Measurements from ENCODE around the gene GRIN2A. TPM values are rescaled to one million over a fixed set of nuclear protein-coding genes. Genes with fewer than 3 reads are reported as not detected.

GRIN2A gene
- total and polyA plus RNA-seq, 4 experiments from 2014 or later: not detected

DNA sequence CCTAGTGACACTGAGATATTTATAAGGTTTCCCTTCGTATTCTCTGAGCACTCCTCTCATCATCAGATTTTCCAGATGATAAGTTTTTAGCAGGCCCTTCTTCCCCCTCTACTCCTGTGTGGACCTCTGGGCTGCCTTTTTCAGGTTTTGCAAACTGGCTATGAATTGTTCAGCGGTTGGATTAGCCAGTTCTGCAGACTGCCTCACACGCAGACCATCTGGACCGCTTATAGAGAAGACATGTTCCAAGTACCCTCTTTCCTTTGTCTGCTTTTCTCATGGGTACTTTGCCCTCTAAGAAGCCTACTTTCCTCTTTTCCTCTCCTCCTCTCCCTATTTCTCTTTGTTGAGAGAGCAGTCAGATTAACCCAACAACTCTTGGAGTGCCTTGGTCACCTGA is 111.6 kb downstream of the GRIN2A start:
- Mint-ChIP-seq H3K9me3 (peaks cover 0 to 9% (median 3%) of the 10 kb centered on the region in 8 donors), H3K27me3 (no peaks in the 10 kb centered on the region), H3K36me3 (no peaks in the 10 kb centered on the region), H3K4me1 (no peaks in the 10 kb centered on the region), H3K4me3 (no peak overlapping the region), H3K27ac (no peak overlapping the region)
- H3K36me3 ChIP-seq (ENCODE audit: insufficient read depth, low read length): no peaks in the 10 kb centered on the region
- H3K27me3 ChIP-seq (ENCODE audit: insufficient read depth, low read length): no peaks in the 10 kb centered on the region
- no peak overlapping the region for H3K27ac ChIP-seq (ENCODE audit: low read depth, low read length)
- POLR2A ChIA-PET (ENCODE audit: partially characterized antibody): no interaction called here
- no peak for DNase-seq
- CTCF ChIA-PET (ENCODE audit: partially characterized antibody): no interaction called here
- H3K4me3 ChIP-seq (ENCODE audit: low read length in 2 of 2): no peak overlapping the region
- no peaks in the 10 kb centered on the region for H3K4me1 ChIP-seq (ENCODE audit: insufficient read depth, low read length)
- intact Hi-C loops (cut with micrococcal nuclease): no loop called here
- no peaks in the 10 kb centered on the region for H3K9me3 ChIP-seq (ENCODE audit: control insufficient read depth in 1 of 2, low read length in 2 of 2)

DNA sequence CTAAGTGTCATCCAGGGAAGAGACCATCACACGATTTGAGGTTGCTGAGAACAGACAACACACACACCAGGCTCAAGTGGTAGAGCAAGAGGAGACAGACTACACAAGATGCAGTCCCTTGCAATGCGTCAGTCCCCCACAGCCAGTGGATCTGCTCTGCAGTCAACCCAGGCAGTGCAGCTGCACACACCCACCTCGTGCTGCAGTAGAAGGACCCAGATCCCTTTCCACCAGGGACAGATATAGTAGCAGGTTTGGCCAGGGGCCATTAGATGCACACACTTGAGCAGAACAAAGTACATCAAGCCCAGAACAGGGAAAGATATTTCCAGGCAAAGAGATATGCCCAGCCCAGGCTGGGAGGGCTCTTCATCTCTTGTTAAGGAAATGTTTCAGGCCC is 112.9 kb downstream of the GRIN2A start:
- no peak overlapping the region for H3K4me3 ChIP-seq (ENCODE audit: low read length in 2 of 2)
- Mint-ChIP-seq H3K27me3 (no peaks in the 10 kb centered on the region), H3K9me3 (peaks cover 0 to 9% (median 2%) of the 10 kb centered on the region in 8 donors), H3K36me3 (no peaks in the 10 kb centered on the region), H3K27ac (no peak overlapping the region), H3K4me1 (no peaks in the 10 kb centered on the region), H3K4me3 (no peak overlapping the region)
- CTCF ChIA-PET (ENCODE audit: partially characterized antibody): no interaction called here
- DNase-seq: no peak
- no peak overlapping the region for H3K27ac ChIP-seq (ENCODE audit: low read depth, low read length)
- H3K4me1 ChIP-seq (ENCODE audit: insufficient read depth, low read length): no peaks in the 10 kb centered on the region
- no peaks in the 10 kb centered on the region for H3K36me3 ChIP-seq (ENCODE audit: insufficient read depth, low read length)
- POLR2A ChIA-PET (ENCODE audit: partially characterized antibody): no interaction called here
- intact Hi-C loops (cut with micrococcal nuclease): no loop called here
- H3K9me3 ChIP-seq (ENCODE audit: control insufficient read depth in 1 of 2, low read length in 2 of 2): no peaks in the 10 kb centered on the region
- no peaks in the 10 kb centered on the region for H3K27me3 ChIP-seq (ENCODE audit: insufficient read depth, low read length)

DNA sequence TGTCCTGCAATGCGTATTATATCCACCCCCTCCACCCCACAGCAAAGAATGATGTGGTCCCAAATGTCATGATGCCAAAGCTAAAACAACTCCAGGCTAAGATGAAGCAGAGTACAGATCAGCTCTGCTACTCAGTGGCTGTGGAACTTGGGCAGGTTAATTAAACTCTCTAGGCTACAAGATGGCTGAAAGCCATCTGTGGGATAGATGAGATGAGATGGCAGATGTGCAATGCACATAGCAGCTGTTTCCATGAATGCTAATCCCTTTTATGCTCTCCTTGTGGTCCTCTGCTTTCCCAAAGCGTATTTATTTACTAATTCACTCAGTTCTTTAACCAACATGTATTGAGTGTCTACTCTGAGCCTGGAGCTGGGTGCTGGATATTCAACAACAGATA is 114.4 kb downstream of the GRIN2A start:
- no peaks in the 10 kb centered on the region for H3K36me3 Mint-ChIP-seq
- H3K4me1 ChIP-seq (ENCODE audit: insufficient read depth, low read length): no peaks in the 10 kb centered on the region
- POLR2A ChIA-PET (ENCODE audit: partially characterized antibody): no interaction called here
- no peak overlapping the region for H3K27ac Mint-ChIP-seq
- no peaks in the 10 kb centered on the region for H3K27me3 Mint-ChIP-seq
- peaks cover 0 to 9% (median 3%) of the 10 kb centered on the region in 8 donors for H3K9me3 Mint-ChIP-seq
- no peaks in the 10 kb centered on the region for H3K36me3 ChIP-seq (ENCODE audit: insufficient read depth, low read length)
- no peak overlapping the region for H3K4me3 ChIP-seq (ENCODE audit: low read length in 2 of 2)
- CTCF ChIA-PET (ENCODE audit: partially characterized antibody): no interaction called here
- H3K27ac ChIP-seq (ENCODE audit: low read depth, low read length): no peak overlapping the region
- no peaks in the 10 kb centered on the region for H3K9me3 ChIP-seq (ENCODE audit: control insufficient read depth in 1 of 2, low read length in 2 of 2)
- H3K4me3 Mint-ChIP-seq: no peak overlapping the region
- no peaks in the 10 kb centered on the region for H3K27me3 ChIP-seq (ENCODE audit: insufficient read depth, low read length)
- intact Hi-C loops (cut with micrococcal nuclease): no loop called here
- H3K4me1 Mint-ChIP-seq: no peaks in the 10 kb centered on the region
- no peak for DNase-seq

DNA sequence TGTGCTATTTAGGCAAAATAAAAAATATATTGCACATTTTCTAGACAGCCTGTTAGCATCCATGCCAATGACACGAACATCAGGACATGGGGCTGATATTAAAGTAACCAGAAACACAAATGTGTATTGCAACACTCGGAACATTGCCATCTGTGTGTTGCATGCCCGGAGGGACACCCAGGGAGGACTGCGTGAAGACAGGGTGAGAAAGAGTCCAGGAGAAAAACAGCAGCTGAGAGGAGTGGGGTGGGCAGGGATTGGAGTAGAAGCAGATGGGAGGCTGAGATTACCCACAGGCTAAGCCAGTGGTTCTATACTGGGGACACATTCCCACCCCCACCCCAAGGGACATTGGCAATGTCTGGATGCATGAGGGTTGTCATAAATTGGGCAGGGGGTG is 114.8 kb downstream of the GRIN2A start:
- Mint-ChIP-seq H3K4me1 (no peaks in the 10 kb centered on the region), H3K9me3 (peaks cover 0 to 9% (median 3%) of the 10 kb centered on the region in 8 donors), H3K4me3 (no peak overlapping the region), H3K27ac (no peak overlapping the region), H3K27me3 (no peaks in the 10 kb centered on the region), H3K36me3 (no peaks in the 10 kb centered on the region)
- ChIA-PET POLR2A (ENCODE audit: partially characterized antibody) (no interaction called here), CTCF (ENCODE audit: partially characterized antibody) (no interaction called here)
- intact Hi-C loops (cut with micrococcal nuclease): no loop called here
- no peaks in the 10 kb centered on the region for H3K36me3 ChIP-seq (ENCODE audit: insufficient read depth, low read length)
- no peak for DNase-seq
- H3K4me1 ChIP-seq (ENCODE audit: insufficient read depth, low read length): no peaks in the 10 kb centered on the region
- no peaks in the 10 kb centered on the region for H3K27me3 ChIP-seq (ENCODE audit: insufficient read depth, low read length)
- no peaks in the 10 kb centered on the region for H3K9me3 ChIP-seq (ENCODE audit: control insufficient read depth in 1 of 2, low read length in 2 of 2)
- H3K27ac ChIP-seq (ENCODE audit: low read depth, low read length): no peak overlapping the region
- H3K4me3 ChIP-seq (ENCODE audit: low read length in 2 of 2): no peak overlapping the region

DNA sequence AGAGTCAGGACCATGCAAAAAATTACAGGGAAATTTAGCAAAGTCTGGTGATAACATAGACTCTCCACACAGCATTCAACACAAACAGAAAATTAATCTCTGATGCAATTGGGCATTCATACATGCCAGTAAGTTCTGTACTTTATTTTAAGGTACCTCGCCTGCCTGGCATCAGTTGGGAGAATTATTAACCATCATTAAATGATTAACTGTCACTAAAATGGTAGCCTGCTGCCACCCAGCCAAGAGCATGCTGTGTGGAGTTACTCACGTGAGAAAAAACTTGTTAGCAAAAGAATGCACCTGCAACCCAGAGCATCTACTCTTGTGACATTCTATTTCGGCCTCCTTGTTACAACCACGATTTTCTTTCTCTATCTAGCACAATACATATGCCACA is 117.2 kb downstream of the GRIN2A start:
- H3K4me1 Mint-ChIP-seq: no peaks in the 10 kb centered on the region
- H3K36me3 ChIP-seq (ENCODE audit: insufficient read depth, low read length): no peaks in the 10 kb centered on the region
- no peaks in the 10 kb centered on the region for H3K36me3 Mint-ChIP-seq
- intact Hi-C loops (cut with micrococcal nuclease): no loop called here
- no peaks in the 10 kb centered on the region for H3K9me3 ChIP-seq (ENCODE audit: control insufficient read depth in 1 of 2, low read length in 2 of 2)
- no peaks in the 10 kb centered on the region for H3K27me3 Mint-ChIP-seq
- no peak overlapping the region for H3K27ac Mint-ChIP-seq
- ChIA-PET POLR2A (ENCODE audit: partially characterized antibody) (no interaction called here), CTCF (ENCODE audit: partially characterized antibody) (no interaction called here)
- peaks cover 0 to 7% (median 3%) of the 10 kb centered on the region in 8 donors for H3K9me3 Mint-ChIP-seq
- no peak overlapping the region for H3K4me3 ChIP-seq (ENCODE audit: low read length in 2 of 2)
- H3K27me3 ChIP-seq (ENCODE audit: insufficient read depth, low read length): no peaks in the 10 kb centered on the region
- DNase-seq: no peak
- no peak overlapping the region for H3K27ac ChIP-seq (ENCODE audit: low read depth, low read length)
- H3K4me3 Mint-ChIP-seq: no peak overlapping the region
- no peaks in the 10 kb centered on the region for H3K4me1 ChIP-seq (ENCODE audit: insufficient read depth, low read length)

DNA sequence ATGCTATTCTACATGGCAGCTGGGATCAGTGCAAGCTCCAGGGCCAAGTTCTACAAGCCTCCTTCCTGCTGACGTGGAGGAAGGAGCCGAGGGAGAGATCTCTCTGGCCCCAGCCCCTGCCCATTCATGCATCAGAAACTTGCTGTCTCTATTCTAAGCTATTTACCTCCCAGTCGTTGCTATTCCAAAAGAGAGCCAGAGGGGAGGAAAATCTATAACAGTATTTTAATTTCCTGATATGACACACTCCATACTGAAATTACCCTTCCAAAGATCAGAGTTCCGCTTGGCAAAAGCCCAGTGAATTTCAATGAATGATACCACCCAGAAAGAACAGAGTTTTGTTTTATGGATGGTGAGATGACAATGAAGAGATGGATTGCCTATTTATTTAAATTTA is 133.4 kb downstream of the GRIN2A start:
- no peak overlapping the region for H3K4me3 Mint-ChIP-seq
- no peaks in the 10 kb centered on the region for H3K4me1 Mint-ChIP-seq
- peaks cover 0 to 5% (median under 1%) of the 10 kb centered on the region in 8 donors for H3K9me3 Mint-ChIP-seq
- no peaks in the 10 kb centered on the region for H3K27me3 Mint-ChIP-seq
- H3K27ac Mint-ChIP-seq: no peak overlapping the region
- no peak for DNase-seq
- no peaks in the 10 kb centered on the region for H3K36me3 Mint-ChIP-seq
- Histone ChIP-seq H3K4me3 (ENCODE audit: low read length in 2 of 2) (no peak overlapping the region), H3K27ac (ENCODE audit: low read depth, low read length) (no peak overlapping the region), H3K36me3 (ENCODE audit: insufficient read depth, low read length) (no peaks in the 10 kb centered on the region), H3K4me1 (ENCODE audit: insufficient read depth, low read length) (no peaks in the 10 kb centered on the region), H3K27me3 (ENCODE audit: insufficient read depth, low read length) (no peaks in the 10 kb centered on the region), H3K9me3 (ENCODE audit: control insufficient read depth in 1 of 2, low read length in 2 of 2) (no peaks in the 10 kb centered on the region)
- intact Hi-C loops (cut with micrococcal nuclease): no loop called here
- CTCF ChIA-PET (ENCODE audit: partially characterized antibody): no interaction called here
- POLR2A ChIA-PET (ENCODE audit: partially characterized antibody): no interaction called here

DNA sequence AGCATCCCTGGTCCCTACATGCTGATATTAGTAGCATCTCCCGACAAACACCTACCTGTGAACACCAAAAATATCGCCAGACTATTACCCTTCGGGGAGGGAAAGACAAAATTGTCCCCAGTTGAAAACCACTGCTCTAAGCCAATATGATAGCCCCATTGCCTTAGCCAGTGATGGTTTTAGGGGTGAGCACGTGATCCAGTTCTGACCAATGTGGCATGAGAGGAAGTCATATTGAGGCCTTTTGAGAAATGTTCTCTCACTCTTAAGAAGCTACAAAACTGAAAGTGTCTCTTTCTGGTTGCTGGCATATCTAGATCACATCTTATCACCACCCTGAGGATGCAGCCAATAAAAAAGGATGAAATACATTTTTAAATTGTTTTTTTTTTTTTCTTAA is 136.3 kb downstream of the GRIN2A start:
- intact Hi-C loops (cut with micrococcal nuclease): no loop called here

DNA sequence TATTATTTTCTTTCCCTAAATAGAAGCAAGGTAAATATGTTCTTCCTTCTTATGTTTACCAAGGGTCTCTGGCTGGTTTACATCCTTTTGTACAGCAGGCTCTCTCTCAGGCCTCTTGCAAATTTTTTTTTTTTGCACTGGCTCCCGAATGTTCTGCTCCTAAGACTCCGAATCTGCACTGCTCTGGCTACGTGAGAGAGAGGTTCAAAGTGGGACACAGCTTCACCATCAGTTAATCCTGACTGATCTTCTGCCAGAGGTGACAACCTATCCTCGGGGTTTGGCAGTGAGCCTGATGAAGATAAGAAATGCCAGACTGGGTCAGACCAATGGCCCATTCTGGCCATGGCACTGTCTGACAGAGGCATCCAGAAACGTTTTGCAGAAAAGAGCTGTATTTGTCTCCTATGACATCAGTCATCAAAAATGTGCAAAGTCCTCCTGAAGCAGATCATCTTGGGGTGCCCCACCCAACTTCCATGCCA is 136.9 kb downstream of the GRIN2A start:
- H3K36me3 Mint-ChIP-seq: no peaks in the 10 kb centered on the region
- POLR2A ChIA-PET (ENCODE audit: partially characterized antibody): no interaction called here
- no peaks in the 10 kb centered on the region for H3K4me1 ChIP-seq (ENCODE audit: insufficient read depth, low read length)
- no peaks in the 10 kb centered on the region for H3K27me3 ChIP-seq (ENCODE audit: insufficient read depth, low read length)
- H3K27ac ChIP-seq (ENCODE audit: low read depth, low read length): no peak overlapping the region
- DNase-seq: no peak
- H3K4me3 ChIP-seq (ENCODE audit: low read length in 2 of 2): no peak overlapping the region
- H3K9me3 Mint-ChIP-seq: peaks cover 0 to 5% (median 0%) of the 10 kb centered on the region in 8 donors
- intact Hi-C loops (cut with micrococcal nuclease): no loop called here
- H3K27me3 Mint-ChIP-seq: no peaks in the 10 kb centered on the region
- H3K4me1 Mint-ChIP-seq: no peaks in the 10 kb centered on the region
- H3K36me3 ChIP-seq (ENCODE audit: insufficient read depth, low read length): no peaks in the 10 kb centered on the region
- H3K27ac Mint-ChIP-seq: no peak overlapping the region
- no peaks in the 10 kb centered on the region for H3K9me3 ChIP-seq (ENCODE audit: control insufficient read depth in 1 of 2, low read length in 2 of 2)
- no peak overlapping the region for H3K4me3 Mint-ChIP-seq
- CTCF ChIA-PET (ENCODE audit: partially characterized antibody): interaction anchor here (1.0 kb wide), 1 partner anchor 17 kb away, joined by 3 read pairs; no protein-coding TSS in a partner anchor

More for the DNA sequence above, 136.3 kb downstream of the GRIN2A start:
- H3K9me3 Mint-ChIP-seq: peaks cover 0 to 5% (median 0%) of the 10 kb centered on the region in 8 donors
- H3K4me3 ChIP-seq (ENCODE audit: low read length in 2 of 2): no peak overlapping the region
- no peak overlapping the region for H3K27ac Mint-ChIP-seq
- H3K4me1 Mint-ChIP-seq: no peaks in the 10 kb centered on the region
- CTCF ChIA-PET (ENCODE audit: partially characterized antibody): interaction anchor here (1.0 kb wide), 1 partner anchor 17 kb away, joined by 3 read pairs; no protein-coding TSS in a partner anchor
- no peaks in the 10 kb centered on the region for H3K36me3 Mint-ChIP-seq
- no peaks in the 10 kb centered on the region for H3K4me1 ChIP-seq (ENCODE audit: insufficient read depth, low read length)
- no peak for DNase-seq
- H3K9me3 ChIP-seq (ENCODE audit: control insufficient read depth in 1 of 2, low read length in 2 of 2): no peaks in the 10 kb centered on the region
- no peaks in the 10 kb centered on the region for H3K36me3 ChIP-seq (ENCODE audit: insufficient read depth, low read length)
- H3K27ac ChIP-seq (ENCODE audit: low read depth, low read length): no peak overlapping the region
- no peak overlapping the region for H3K4me3 Mint-ChIP-seq
- H3K27me3 ChIP-seq (ENCODE audit: insufficient read depth, low read length): no peaks in the 10 kb centered on the region
- H3K27me3 Mint-ChIP-seq: no peaks in the 10 kb centered on the region
- POLR2A ChIA-PET (ENCODE audit: partially characterized antibody): no interaction called here
